GM12892 (cell line): ENCODE measurements around the gene ADGRD1.

Experiments used
- POLR2A ChIP-seq: IDR thresholded peaks from 2 replicates; pipeline ENCODE4 v1.6.1; 2011; ENCODE audit warnings: low read depth, low read length, control low read depth
- POLR2AphosphoS5 ChIP-seq: IDR thresholded peaks from 2 replicates; pipeline ENCODE4 v1.6.1; 2011; ENCODE audit warnings: low read depth, low read length, control low read depth
- TAF1 ChIP-seq: IDR thresholded peaks from 2 replicates; pipeline ENCODE4 v1.6.1; 2011; ENCODE audit warnings: low read depth, mild to moderate bottlenecking, control low read depth, low read length, borderline replicate concordance

DNA sequence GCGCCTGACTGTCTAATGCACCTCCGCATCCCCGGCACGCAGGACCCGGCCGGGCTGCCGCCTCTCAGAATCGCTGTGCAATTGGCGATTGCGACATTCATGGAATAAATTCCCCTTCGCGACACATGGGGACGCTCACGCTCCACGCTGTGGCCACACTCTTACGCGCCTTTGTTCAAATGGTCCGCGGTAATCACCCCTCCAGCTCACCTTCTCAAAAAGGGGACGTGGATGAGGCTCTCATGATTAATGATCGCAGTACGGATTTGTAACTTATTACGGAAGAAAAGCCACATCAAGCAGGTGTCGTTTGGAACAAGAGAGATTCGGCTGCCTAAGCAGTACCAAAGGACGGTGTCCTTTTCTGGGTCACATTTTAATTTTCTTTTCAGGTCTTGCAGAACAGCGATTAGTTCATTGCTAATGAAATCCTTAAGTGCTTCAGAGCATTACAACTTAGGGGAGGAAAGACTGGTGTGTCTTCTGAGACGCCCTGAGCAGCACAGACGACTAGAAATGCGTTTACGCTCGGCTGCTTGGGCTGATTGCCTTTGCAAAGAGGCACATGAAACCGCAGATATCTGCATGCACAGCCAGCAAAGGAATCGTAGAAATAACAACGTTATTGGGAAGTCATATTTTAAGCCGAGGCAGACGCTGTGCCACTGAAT, 37.3 kb upstream of the ADGRD1 start:
- TF ChIP-seq POLR2AphosphoS5: no peak
- no peak for TF ChIP-seq POLR2A
- TF ChIP-seq TAF1: no peak
